Measurements from ENCODE around the gene DGKG.

Gene DGKG

DNA sequence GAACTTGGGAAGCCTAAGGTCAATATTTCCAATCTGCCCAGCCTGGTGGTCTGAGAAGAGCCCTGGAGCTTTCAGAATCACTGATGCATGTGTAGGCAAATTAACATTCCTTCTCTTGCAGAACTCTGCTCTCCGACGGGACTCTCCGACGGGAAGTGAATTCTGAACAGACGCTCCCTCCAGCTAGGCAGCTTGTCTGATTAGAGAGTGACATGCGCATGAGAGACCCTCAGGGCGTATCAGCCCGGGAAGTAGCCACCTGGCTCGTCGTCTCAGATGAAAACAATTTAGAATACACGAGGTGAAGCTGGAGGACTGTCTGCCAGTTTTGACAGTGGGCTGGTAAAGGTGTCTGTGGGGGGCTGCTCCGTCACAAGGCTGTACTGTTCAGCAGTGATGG lies 103.1 kb downstream of the DGKG start:
- H3K4me3 ChIP-seq (ENCODE audit: low read depth, low read length): no peak overlapping the region
- TF ChIP-seq, protein P1, sequence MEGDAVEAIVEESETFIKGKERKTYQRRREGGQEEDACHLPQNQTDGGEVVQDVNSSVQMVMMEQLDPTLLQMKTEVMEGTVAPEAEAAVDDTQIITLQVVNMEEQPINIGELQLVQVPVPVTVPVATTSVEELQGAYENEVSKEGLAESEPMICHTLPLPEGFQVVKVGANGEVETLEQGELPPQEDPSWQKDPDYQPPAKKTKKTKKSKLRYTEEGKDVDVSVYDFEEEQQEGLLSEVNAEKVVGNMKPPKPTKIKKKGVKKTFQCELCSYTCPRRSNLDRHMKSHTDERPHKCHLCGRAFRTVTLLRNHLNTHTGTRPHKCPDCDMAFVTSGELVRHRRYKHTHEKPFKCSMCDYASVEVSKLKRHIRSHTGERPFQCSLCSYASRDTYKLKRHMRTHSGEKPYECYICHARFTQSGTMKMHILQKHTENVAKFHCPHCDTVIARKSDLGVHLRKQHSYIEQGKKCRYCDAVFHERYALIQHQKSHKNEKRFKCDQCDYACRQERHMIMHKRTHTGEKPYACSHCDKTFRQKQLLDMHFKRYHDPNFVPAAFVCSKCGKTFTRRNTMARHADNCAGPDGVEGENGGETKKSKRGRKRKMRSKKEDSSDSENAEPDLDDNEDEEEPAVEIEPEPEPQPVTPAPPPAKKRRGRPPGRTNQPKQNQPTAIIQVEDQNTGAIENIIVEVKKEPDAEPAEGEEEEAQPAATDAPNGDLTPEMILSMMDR (IDR thresholded peaks at IDR 0.05; ENCODE audit: borderline replicate concordance, insufficient read depth, low read depth, low read length): no peak

DNA sequence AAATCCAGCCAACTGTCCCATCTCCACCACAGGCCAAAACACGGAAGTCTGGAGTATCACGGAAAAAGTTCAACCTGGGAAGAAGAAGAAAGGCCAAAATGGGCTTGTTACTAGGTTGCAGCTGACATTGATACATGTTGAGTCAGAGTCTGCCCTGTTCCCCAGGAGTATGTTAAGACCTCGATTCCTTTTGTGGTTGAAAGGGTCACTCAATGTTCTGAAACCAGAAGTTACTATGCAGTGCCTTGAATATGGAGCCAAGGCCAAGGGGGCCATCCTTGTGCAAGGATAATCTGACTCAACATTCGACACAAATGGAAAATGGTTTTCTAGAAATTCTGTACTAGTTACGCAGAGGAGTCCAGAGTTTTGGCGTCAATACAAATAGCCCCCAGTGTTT lies 104.2 kb downstream of the DGKG start:
- no peak overlapping the region for H3K4me3 ChIP-seq (ENCODE audit: low read depth, low read length)
- TF ChIP-seq, protein P1 (IDR thresholded peaks at IDR 0.05; ENCODE audit: borderline replicate concordance, insufficient read depth, low read depth, low read length): no peak

DNA sequence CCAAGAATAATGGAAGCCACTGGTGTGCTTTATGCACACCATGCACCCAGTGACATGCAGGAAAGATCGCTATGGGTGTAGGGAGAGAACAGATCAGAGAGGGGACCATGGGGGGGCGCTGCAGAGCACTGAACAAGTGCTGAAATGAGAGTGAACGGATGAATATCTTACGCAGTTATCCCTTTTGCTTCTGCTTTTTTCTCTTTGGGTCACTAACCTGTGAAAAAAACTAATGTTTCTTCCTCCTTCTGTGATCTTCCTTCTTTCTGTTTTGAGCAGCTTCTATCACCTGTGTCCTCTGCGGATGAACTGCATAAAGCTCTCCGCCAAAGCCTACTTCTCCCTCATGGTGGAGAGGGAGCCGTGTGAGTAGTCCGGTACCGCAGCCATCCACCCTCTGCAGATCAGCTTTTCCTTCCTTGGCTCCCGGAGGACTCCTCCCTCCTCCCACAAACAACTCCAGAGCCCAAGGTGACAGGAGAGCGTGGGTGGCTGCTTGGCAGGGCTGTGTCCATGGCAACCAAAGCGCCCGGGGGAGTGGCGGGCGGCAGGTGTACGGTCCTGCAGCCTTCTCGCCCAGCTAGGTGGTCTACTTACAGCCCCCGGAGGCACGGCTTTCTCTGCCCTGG lies 106.2 kb downstream of the DGKG start:
- H3K4me3 ChIP-seq (ENCODE audit: low read depth, low read length): no peak overlapping the region
- TF ChIP-seq, protein P1 (IDR thresholded peaks at IDR 0.05; ENCODE audit: borderline replicate concordance, insufficient read depth, low read depth, low read length): peak; percentile 72

DNA sequence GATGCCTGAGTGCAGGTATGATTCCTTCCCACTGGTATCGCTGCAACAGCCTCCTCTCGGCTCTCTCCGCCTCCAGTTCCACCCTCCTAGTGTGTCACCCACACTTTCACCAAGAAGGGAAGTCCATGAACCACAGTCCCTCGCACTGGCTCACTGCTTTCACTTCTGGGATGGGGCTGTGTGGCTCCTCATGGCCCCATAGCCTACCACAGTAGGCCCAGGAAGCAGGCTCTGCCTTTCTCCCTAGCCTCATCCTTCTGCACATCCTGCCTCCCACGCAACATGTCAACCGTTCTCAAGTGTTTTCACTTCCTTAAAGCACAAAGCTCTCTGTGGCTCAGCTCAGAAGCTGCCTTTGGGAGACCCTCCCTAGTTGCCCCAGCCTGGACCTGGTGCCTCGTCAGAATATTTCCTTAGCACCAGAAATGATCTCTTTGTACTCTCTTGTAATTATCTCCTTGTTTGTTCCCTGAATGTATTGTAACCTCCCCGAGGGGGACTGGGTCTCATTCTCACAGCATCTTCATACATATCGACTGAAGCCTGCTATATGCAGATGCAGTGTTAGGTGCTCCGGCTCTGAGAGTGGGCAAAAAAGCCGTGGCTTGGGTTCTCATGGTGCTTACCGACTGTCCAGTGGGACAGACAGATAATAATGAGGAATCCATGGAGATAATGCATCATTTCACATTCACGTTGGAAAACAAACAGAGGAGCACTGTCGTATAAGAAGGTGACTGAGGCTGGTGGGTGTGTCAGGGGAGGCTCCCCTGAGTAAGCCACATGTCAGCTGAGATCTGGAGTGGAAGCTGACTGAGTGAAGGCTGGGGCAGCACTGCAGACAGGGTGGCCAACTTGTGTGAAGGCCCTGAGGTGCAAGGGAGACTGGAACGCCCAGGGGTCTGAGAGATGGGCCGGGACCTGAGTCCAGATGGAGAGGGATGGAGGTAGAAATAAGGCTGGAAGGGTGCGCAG lies 107.1 kb downstream of the DGKG start:
- no peak overlapping the region for H3K4me3 ChIP-seq (ENCODE audit: low read depth, low read length)

DNA sequence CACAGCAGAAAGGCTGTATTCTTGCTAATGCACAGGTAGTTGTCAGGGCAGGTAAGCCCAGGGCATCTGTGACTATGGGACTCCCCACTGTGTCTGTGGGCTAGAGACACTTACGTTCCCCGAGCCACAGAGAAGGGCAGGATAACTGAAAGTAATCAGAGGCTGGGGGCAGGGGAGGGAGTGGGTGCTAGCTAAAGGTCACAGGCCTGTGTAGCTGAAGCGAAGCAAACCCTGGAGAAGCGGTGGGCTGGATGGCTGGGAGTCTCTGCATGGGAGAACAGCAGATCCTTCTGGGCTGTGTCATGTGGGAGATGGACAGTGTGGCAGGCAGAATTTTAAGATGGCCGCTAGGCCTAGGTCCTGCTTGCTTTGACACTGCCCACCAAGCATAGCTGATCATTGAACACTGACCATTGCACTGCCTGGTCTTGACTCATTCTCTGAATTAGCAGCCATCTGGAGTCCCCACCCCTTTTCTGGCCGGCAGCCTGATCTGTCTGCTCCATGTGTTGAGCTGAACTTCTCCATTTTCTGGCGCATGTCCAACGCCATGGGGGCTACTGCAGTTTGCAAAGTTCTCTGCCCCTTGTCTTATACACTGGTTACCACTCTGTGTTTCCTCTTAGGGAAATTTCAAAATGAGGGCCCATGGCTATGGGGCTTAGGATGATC lies 110.0 kb downstream of the DGKG start:
- no peak overlapping the region for H3K4me3 ChIP-seq (ENCODE audit: low read depth, low read length)

More for the DNA sequence above, 107.1 kb downstream of the DGKG start:
- TF ChIP-seq, protein P1 (IDR thresholded peaks at IDR 0.05; ENCODE audit: borderline replicate concordance, insufficient read depth, low read depth, low read length): no peak

DNA sequence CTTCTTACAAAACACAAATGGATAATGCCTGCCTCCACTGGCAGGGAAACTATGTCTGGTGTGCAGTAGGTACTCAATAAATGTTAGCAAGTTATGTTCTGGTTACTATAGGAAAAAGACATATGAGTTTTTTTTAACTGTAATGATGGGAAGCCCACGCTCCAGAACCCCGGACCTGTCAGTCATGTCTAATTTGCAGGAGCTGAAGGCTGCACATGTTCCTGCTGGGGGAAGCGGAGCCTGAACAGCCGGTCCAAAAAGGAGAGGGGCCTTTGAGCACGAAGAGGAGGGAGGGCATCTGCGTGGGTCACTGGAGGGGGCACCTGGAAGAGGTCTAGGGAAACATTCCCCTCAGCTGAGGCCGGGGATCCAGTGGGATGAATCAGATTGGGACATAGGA lies 113.2 kb downstream of the DGKG start:
- TF ChIP-seq, protein P1 (IDR thresholded peaks at IDR 0.05; ENCODE audit: borderline replicate concordance, insufficient read depth, low read depth, low read length): no peak
- no peak overlapping the region for H3K4me3 ChIP-seq (ENCODE audit: low read depth, low read length)

More for the DNA sequence above, 110.0 kb downstream of the DGKG start:
- TF ChIP-seq, protein P1 (IDR thresholded peaks at IDR 0.05; ENCODE audit: borderline replicate concordance, insufficient read depth, low read depth, low read length): no peak
